Panc1 (cell line): Measurements from ENCODE around the gene PDS5A. TPM values are rescaled to one million over a fixed set of nuclear protein-coding genes. Genes with fewer than 3 reads are reported as not detected.
"Not testable (repeated sequence)": the region's sequence is repeated elsewhere in the genome, so short reads cannot be mapped to it uniquely, and the experiment has no call there.

ENCODE experiments used
- ATAC-seq: fragments of 200-7000 bp; cut with Tn5 transposase; 2 replicates; pipeline ENCODE4 v1.9.1; 2020; ENCODE audit warnings: mild to moderate bottlenecking, moderate library complexity
- BruUV-seq: library from RNA; stranded (reverse); fragments of 400-500 nt; replicated peaks from 2 replicates; lab custom pipeline; 2021; lab: Mats Ljungman, UMichigan
- CTCF ChIA-PET: fragments of 300-600 bp; sonication (Branson Sonifier 250); formaldehyde crosslinking; loops from one replicate; lab custom pipeline; 2022; ENCODE audit warnings: antibody characterized with exemption; lab: Charles Lee
- POLR2A ChIA-PET: fragments of 300-600 bp; sonication (Branson Sonifier 250); formaldehyde crosslinking; loops from one replicate; lab custom pipeline; 2022; ENCODE audit warnings: antibody characterized with exemption; lab: Charles Lee
- DNase-seq: peaks from one replicate; pipeline ENCODE4 v3.0.0-alpha.2; 2010; ENCODE audit warnings: low read depth, low spot score
- H3K27ac ChIP-seq: 2 replicates; pipeline ENCODE4 v1.5.1; 2011; ENCODE audit warnings: mild to moderate bottlenecking, low read length, inconsistent platforms
- H3K27me3 ChIP-seq: fragments of 200-500 bp; sonication (Bioruptor generic); 2 replicates; pipeline ENCODE4 v1.6.0; 2014; ENCODE audit warnings: low read length, inconsistent platforms; ENCODE audit not compliant: control insufficient read depth, insufficient read depth
- H3K36me3 ChIP-seq: fragments of 200-500 bp; sonication (Bioruptor generic); 2 replicates; pipeline ENCODE4 v1.5.1; 2014; ENCODE audit warnings: inconsistent platforms, mild to moderate bottlenecking, low read length, moderate library complexity; ENCODE audit not compliant: control insufficient read depth, insufficient read depth
- H3K4me1 ChIP-seq: 2 replicates; pipeline ENCODE4 v1.5.1; 2011; ENCODE audit warnings: inconsistent platforms, mild to moderate bottlenecking, low read length, moderate library complexity; ENCODE audit not compliant: control insufficient read depth, insufficient read depth
- H3K4me3 ChIP-seq, 2 experiments: 2 replicates each; pipeline ENCODE4 v1.5.1; 2011 to 2012; ENCODE audit warnings: low read depth in 2 of 2, low read length in 2 of 2, mild to moderate bottlenecking in 2 of 2, inconsistent platforms in 1 of 2, moderate library complexity in 1 of 2
- H3K9me3 ChIP-seq: fragments of 200-500 bp; sonication (Bioruptor generic); 2 replicates; pipeline ENCODE4 v1.5.1; 2014; ENCODE audit warnings: low read depth, mild to moderate bottlenecking, inconsistent platforms, low read length, moderate library complexity; ENCODE audit not compliant: control insufficient read depth, insufficient read depth
- POLR2AphosphoS5 ChIP-seq: IDR thresholded peaks from 2 replicates; pipeline ENCODE4 v1.6.1; 2012; ENCODE audit warnings: mild to moderate bottlenecking, low read depth, low read length, moderate library complexity
- SIN3A ChIP-seq: IDR thresholded peaks from 2 replicates; pipeline ENCODE4 v1.6.1; 2012; ENCODE audit warnings: low read depth, mild to moderate bottlenecking, low read length, moderate library complexity, borderline replicate concordance; ENCODE audit not compliant: insufficient read depth
- TCF7L2 ChIP-seq: IDR thresholded peaks from 2 replicates; pipeline ENCODE4 v1.6.1; 2011; ENCODE audit warnings: mild to moderate bottlenecking, low read depth, low read length, inconsistent platforms
- in situ Hi-C: cut with HindIII; loops from 2 replicates; pipeline ENCODE4 v1.10.0; 2016; ENCODE audit warnings: low sequenced_read_pairs, low pct_unique_long_range_greater_than_20kb
- intact Hi-C: fragments of 100-400 bp; cut with micrococcal nuclease; formaldehyde crosslinking; loops from one replicate; pipeline ENCODE4 v1.10.0; 2022; ENCODE audit not compliant: unreplicated experiment
- total RNA-seq: library from RNA; stranded (reverse); gene quantifications from one replicate; pipeline ENCODE4 v1.2.1, GENCODE V29; 2021; ENCODE audit not compliant: unreplicated experiment
- TF ChIP-seq, protein P1 (sequence below): fragments of 450-650 bp; IDR thresholded peaks from 2 replicates; pipeline ENCODE4 v1.5.1; 2017; ENCODE audit warnings: mild to moderate bottlenecking
- TF ChIP-seq, protein P2 (sequence below), 2 experiments: IDR thresholded peaks; 2 replicates each; pipeline ENCODE4 v1.6.1; 2011 to 2012; ENCODE audit warnings: low read depth in 2 of 2, control low read depth in 1 of 2, low read length in 1 of 2, mild to moderate bottlenecking in 1 of 2, moderate library complexity in 1 of 2; ENCODE audit not compliant: insufficient read depth in 1 of 2

PDS5A gene
- total RNA-seq, 1 experiment from 2014 or later = 69.2 TPM

GRCh38 chr4:39786838-39787237, 190.9 kb downstream of the PDS5A start:
- DNase-seq (no peak), ATAC-seq (no peak)
- Histone ChIP-seq H3K4me1 (no peaks in the 10 kb centered on the region), H3K9me3 (no peaks in the 10 kb centered on the region), H3K27ac (no peak overlapping the region), H3K36me3 (no peaks in the 10 kb centered on the region), H3K4me3 (no peak overlapping the region), H3K27me3 (no peaks in the 10 kb centered on the region)
- no TSS peak for BruUV-seq
- CTCF ChIA-PET = no interaction called here
- in situ Hi-C loops = no loop called here
- intact Hi-C loops = no loop called here
- TF ChIP-seq SIN3A (no peak), TCF7L2 (no peak), POLR2AphosphoS5 (no peak)
- TF ChIP-seq, protein P1, sequence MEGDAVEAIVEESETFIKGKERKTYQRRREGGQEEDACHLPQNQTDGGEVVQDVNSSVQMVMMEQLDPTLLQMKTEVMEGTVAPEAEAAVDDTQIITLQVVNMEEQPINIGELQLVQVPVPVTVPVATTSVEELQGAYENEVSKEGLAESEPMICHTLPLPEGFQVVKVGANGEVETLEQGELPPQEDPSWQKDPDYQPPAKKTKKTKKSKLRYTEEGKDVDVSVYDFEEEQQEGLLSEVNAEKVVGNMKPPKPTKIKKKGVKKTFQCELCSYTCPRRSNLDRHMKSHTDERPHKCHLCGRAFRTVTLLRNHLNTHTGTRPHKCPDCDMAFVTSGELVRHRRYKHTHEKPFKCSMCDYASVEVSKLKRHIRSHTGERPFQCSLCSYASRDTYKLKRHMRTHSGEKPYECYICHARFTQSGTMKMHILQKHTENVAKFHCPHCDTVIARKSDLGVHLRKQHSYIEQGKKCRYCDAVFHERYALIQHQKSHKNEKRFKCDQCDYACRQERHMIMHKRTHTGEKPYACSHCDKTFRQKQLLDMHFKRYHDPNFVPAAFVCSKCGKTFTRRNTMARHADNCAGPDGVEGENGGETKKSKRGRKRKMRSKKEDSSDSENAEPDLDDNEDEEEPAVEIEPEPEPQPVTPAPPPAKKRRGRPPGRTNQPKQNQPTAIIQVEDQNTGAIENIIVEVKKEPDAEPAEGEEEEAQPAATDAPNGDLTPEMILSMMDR = no peak
- TF ChIP-seq, protein P2, sequence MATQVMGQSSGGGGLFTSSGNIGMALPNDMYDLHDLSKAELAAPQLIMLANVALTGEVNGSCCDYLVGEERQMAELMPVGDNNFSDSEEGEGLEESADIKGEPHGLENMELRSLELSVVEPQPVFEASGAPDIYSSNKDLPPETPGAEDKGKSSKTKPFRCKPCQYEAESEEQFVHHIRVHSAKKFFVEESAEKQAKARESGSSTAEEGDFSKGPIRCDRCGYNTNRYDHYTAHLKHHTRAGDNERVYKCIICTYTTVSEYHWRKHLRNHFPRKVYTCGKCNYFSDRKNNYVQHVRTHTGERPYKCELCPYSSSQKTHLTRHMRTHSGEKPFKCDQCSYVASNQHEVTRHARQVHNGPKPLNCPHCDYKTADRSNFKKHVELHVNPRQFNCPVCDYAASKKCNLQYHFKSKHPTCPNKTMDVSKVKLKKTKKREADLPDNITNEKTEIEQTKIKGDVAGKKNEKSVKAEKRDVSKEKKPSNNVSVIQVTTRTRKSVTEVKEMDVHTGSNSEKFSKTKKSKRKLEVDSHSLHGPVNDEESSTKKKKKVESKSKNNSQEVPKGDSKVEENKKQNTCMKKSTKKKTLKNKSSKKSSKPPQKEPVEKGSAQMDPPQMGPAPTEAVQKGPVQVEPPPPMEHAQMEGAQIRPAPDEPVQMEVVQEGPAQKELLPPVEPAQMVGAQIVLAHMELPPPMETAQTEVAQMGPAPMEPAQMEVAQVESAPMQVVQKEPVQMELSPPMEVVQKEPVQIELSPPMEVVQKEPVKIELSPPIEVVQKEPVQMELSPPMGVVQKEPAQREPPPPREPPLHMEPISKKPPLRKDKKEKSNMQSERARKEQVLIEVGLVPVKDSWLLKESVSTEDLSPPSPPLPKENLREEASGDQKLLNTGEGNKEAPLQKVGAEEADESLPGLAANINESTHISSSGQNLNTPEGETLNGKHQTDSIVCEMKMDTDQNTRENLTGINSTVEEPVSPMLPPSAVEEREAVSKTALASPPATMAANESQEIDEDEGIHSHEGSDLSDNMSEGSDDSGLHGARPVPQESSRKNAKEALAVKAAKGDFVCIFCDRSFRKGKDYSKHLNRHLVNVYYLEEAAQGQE (IDR thresholded peaks at IDR 0.05; ENCODE audit: insufficient read depth in 1 of 2, low read depth in 2 of 2, low read length in 1 of 2) = no peak
- POLR2A ChIA-PET = no interaction called here

- no peaks in the 10 kb centered on the region for H3K27me3 ChIP-seq
These were observed 192.6 kb downstream of the PDS5A start for GRCh38 chr4:39785083-39785482.

DNA sequence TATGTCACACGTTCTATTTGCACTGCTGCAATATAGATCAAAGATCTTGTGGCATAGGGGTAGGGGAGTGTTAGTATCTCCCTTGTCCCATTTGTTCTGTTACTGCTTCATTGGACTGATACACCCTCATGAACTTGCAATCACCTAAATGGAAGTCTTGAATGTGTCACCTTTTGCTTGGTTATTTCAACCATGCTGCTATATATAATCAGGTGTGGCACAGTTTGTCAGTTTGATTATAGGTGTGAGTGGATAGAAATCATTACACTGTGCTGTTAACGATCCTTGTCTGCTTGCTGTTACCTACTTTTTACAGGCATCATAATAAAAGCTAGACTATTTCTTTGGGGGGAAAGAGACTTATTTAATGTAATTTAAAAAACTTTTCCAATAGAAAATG, 195.7 kb downstream of the PDS5A start:
- peaks cover 17% of the 10 kb centered on the region for H3K36me3 ChIP-seq
- POLR2A ChIA-PET, ATAC-seq, CTCF ChIA-PET, H3K9me3 ChIP-seq, in situ Hi-C loops, BruUV-seq, H3K4me3 ChIP-seq, DNase-seq, intact Hi-C loops, H3K4me1 ChIP-seq, H3K27me3 ChIP-seq, H3K27ac ChIP-seq: not testable (repeated sequence)

More at GRCh38 chr4:39785083-39785482, 192.6 kb downstream of the PDS5A start:
- Histone ChIP-seq H3K4me3 (no peak overlapping the region), H3K4me1 (no peaks in the 10 kb centered on the region), H3K27ac (no peak overlapping the region), H3K9me3 (no peaks in the 10 kb centered on the region), H3K36me3 (peaks cover 3% of the 10 kb centered on the region; the same call in 1 of the 2 replicates)
- intact Hi-C loops = no loop called here
- DNase-seq (no peak), ATAC-seq (no peak)
- no peak for TF ChIP-seq TCF7L2
- no peak for TF ChIP-seq SIN3A
- TF ChIP-seq, protein P1 = no peak
- TF ChIP-seq, protein P2 (IDR thresholded peaks at IDR 0.05; ENCODE audit: insufficient read depth in 1 of 2, low read depth in 2 of 2, low read length in 1 of 2) = no peak
- no peak for TF ChIP-seq POLR2AphosphoS5
- in situ Hi-C loops = no loop called here
- BruUV-seq = no TSS peak
- ChIA-PET POLR2A (no interaction called here), CTCF (no interaction called here)
